Vagina (tissue), 2 donors: Measurements from ENCODE around the gene ERFE. TPM values are rescaled to one million over a fixed set of nuclear protein-coding genes. Genes with fewer than 3 reads are reported as not detected.

Experiments used
- DNase-seq, 2 donors: peaks; one replicate each; pipeline ENCODE4 v3.0.0-alpha.2; 2017; ENCODE audit errors: extremely low spot score in 2 of 2
- H3K27ac ChIP-seq: fragments of 200-600 bp; sonication (generic); one replicate; pipeline ENCODE4 v1.5.1; 2019
- H3K27me3 ChIP-seq: fragments of 200-600 bp; sonication (generic); one replicate; pipeline ENCODE4 v1.5.1; 2019
- H3K36me3 ChIP-seq, 2 donors: fragments of 200-600 bp; sonication (generic); one replicate each; pipeline ENCODE4 v1.5.1; 2017 to 2019
- H3K4me1 ChIP-seq: fragments of 200-600 bp; sonication (generic); one replicate; pipeline ENCODE4 v1.5.1; 2019
- H3K4me3 ChIP-seq, 2 donors: fragments of 200-600 bp; sonication (generic); 1 replicate in 1 of 2; 2 replicates in 1 of 2; pipeline ENCODE4 v1.5.1; 2016 to 2019
- H3K9me3 ChIP-seq: fragments of 200-600 bp; sonication (generic); one replicate; pipeline ENCODE4 v1.5.1; 2019
- CTCF ChIP-seq, 3 experiments: fragments of 450-650 bp in 2 of 3; fragments of 200-600 bp in 1 of 3; sonication (generic) in 1 of 3; IDR thresholded peaks; one replicate each; pipeline ENCODE4 v1.5.1; 2017 to 2019; ENCODE audit warnings: antibody characterized with exemption in 3 of 3, mild to moderate bottlenecking in 2 of 3, moderate library complexity in 2 of 3
- POLR2A ChIP-seq, 2 donors: fragments of 450-650 bp; IDR thresholded peaks; one replicate each; pipeline ENCODE4 v1.6.1; 2017; ENCODE audit warnings: antibody characterized with exemption in 2 of 2, mild to moderate bottlenecking in 2 of 2, moderate library complexity in 2 of 2
- POLR2AphosphoS5 ChIP-seq, 2 donors: sonication (generic); formaldehyde crosslinking; IDR thresholded peaks; one replicate each; pipeline ENCODE4 v1.9.0; 2017; ENCODE audit warnings: antibody characterized with exemption in 2 of 2, mild to moderate bottlenecking in 2 of 2, low read depth in 1 of 2; ENCODE audit not compliant: insufficient read depth in 1 of 2
- intact Hi-C: fragments of 100-400 bp; cut with DNase I; formaldehyde crosslinking; loops from one replicate; pipeline ENCODE4 v1.15.1; 2023
- total RNA-seq: library from RNA; depleted of rRNA; stranded (reverse); fragments of >200 nt; gene quantifications from one replicate; pipeline ENCODE4 v1.2.3, GENCODE V29; 2016

Gene ERFE
- total RNA-seq, 1 donor from 2014 or later, result not detected

DNA sequence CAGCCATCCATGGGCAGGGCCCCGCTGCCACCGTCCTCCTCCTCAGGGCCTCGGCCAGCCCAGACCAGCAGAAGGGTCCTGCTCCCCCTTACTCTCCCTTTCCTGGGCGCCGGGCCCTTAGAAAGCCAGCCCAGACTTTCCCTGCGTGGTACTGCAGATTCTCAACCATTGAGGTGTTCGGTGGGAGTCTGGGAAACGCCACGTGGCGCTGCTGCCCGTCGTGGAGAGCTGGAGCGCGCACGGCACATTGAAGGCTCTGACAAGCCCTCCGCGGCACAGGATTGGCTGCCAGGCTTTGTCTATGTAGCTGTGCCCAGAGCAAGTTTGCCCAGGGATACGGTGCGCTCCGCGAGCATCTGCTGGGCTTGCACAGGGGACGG is 30.7 kb upstream of the ERFE start:
- H3K36me3 ChIP-seq, result no peaks in the 10 kb centered on the region
- H3K9me3 ChIP-seq, result no peaks in the 10 kb centered on the region
- H3K27ac ChIP-seq, result no peak overlapping the region
- TF ChIP-seq POLR2AphosphoS5 (IDR thresholded peaks at IDR 0.05; ENCODE audit: insufficient read depth in 1 of 2, low read depth in 1 of 2), result no peak
- TF ChIP-seq CTCF (IDR thresholded peaks at IDR 0.05), result no peak
- peaks cover 6% of the 10 kb centered on the region for H3K4me1 ChIP-seq
- intact Hi-C loops, result no loop called here
- no peak overlapping the region for H3K4me3 ChIP-seq
- no peak for DNase-seq
- no peaks in the 10 kb centered on the region for H3K27me3 ChIP-seq

- DNase-seq, result no peak
- intact Hi-C loops, result no loop called here
- H3K27ac ChIP-seq, result no peak overlapping the region
- H3K36me3 ChIP-seq, result no peaks in the 10 kb centered on the region
- peaks cover 6% of the 10 kb centered on the region for H3K4me1 ChIP-seq
- TF ChIP-seq POLR2AphosphoS5 (IDR thresholded peaks at IDR 0.05; ENCODE audit: insufficient read depth in 1 of 2, low read depth in 1 of 2) (no peak), POLR2A (IDR thresholded peaks at IDR 0.05) (no peak), CTCF (IDR thresholded peaks at IDR 0.05) (no peak)
- H3K9me3 ChIP-seq, result no peaks in the 10 kb centered on the region
- no peak overlapping the region for H3K4me3 ChIP-seq
- H3K27me3 ChIP-seq, result no peaks in the 10 kb centered on the region
Observed at GRCh38 chr2:238128534-238129001, 30.2 kb upstream of the ERFE start.

- H3K27me3 ChIP-seq, result no peaks in the 10 kb centered on the region
Observed at GRCh38 chr2:238129166-238130010, 29.4 kb upstream of the ERFE start.

GRCh38 chr2:238130111-238130695 is 28.6 kb upstream of the ERFE start:
- H3K36me3 ChIP-seq, result no peaks in the 10 kb centered on the region
- no peaks in the 10 kb centered on the region for H3K27me3 ChIP-seq
- H3K4me1 ChIP-seq, result peaks cover 6% of the 10 kb centered on the region
- intact Hi-C loops, result no loop called here
- no peak for TF ChIP-seq CTCF (IDR thresholded peaks at IDR 0.05)
- TF ChIP-seq POLR2A (IDR thresholded peaks at IDR 0.05), result no peak
- no peak for TF ChIP-seq POLR2AphosphoS5 (IDR thresholded peaks at IDR 0.05; ENCODE audit: insufficient read depth in 1 of 2, low read depth in 1 of 2)
- H3K9me3 ChIP-seq, result no peaks in the 10 kb centered on the region
- H3K4me3 ChIP-seq, result no peak overlapping the region
- no peak overlapping the region for H3K27ac ChIP-seq
- DNase-seq, result no peak

More at GRCh38 chr2:238129166-238130010, 29.4 kb upstream of the ERFE start:
- Histone ChIP-seq H3K27ac (no peak overlapping the region), H3K9me3 (no peaks in the 10 kb centered on the region), H3K4me1 (peaks cover 6% of the 10 kb centered on the region), H3K4me3 (no peak overlapping the region), H3K36me3 (no peaks in the 10 kb centered on the region)
- intact Hi-C loops, result no loop called here
- no peak for DNase-seq
- no peak for TF ChIP-seq CTCF (IDR thresholded peaks at IDR 0.05)
